T-cell (primary cell): Measurements from ENCODE around the gene HOMER2. TPM values are rescaled to one million over a fixed set of nuclear protein-coding genes. Genes with fewer than 3 reads are reported as not detected.
"Not testable (repeated sequence)": the region's sequence is repeated elsewhere in the genome, so short reads cannot be mapped to it uniquely, and the experiment has no call there.

Experiments used
- ATAC-seq, 4 experiments: fragments of 200-7000 bp in 3 of 4; fragments of 150-1000 bp in 1 of 4; cut with Tn5 transposase; replicated peaks in 1 of 4; 1 replicate in 3 of 4; 2 replicates in 1 of 4; pipeline ENCODE4 v1.10.0; 2021; ENCODE audit warnings: moderate library complexity in 3 of 4, mild to moderate bottlenecking in 2 of 4, moderate number of reproducible peaks in 1 of 4
- CTCF ChIA-PET, 2 donors: fragments of 300-600 bp; sonication (Branson Sonifier 250); formaldehyde crosslinking; loops; one replicate each; lab custom pipeline; 2022; ENCODE audit warnings: antibody characterized with exemption in 2 of 2; lab: Charles Lee
- POLR2A ChIA-PET, 2 donors: fragments of 300-600 bp; sonication (Branson Sonifier 250); formaldehyde crosslinking; loops; one replicate each; lab custom pipeline; 2022; ENCODE audit warnings: antibody characterized with exemption in 2 of 2; lab: Charles Lee
- DNase-seq, 35 experiments: peaks; one replicate each; pipeline versions ENCODE4 v3.0.0 to v3.0.0-alpha.2; 2013 to 2023
- H3K27ac ChIP-seq: one replicate; pipeline ENCODE4 v1.5.1; 2013; ENCODE audit warnings: low read length
- H3K27me3 ChIP-seq, 2 experiments: replicated peaks in 1 of 2; 1 replicate in 1 of 2; 2 replicates in 1 of 2; pipeline versions ENCODE4 v1.6.1 to v1.7.0; 2013; ENCODE audit warnings: low read length in 1 of 2, mixed read lengths in 1 of 2; ENCODE audit not compliant: control insufficient read depth in 2 of 2, insufficient read depth in 2 of 2; ENCODE audit errors: extremely low read depth in 1 of 2
- H3K36me3 ChIP-seq, 2 donors: 1 replicate in 1 of 2; 2 replicates in 1 of 2; pipeline versions ENCODE4 v1.6.1 to v1.7.0; 2013; ENCODE audit warnings: low read length in 1 of 2; ENCODE audit not compliant: control insufficient read depth in 2 of 2, insufficient read depth in 1 of 2; ENCODE audit errors: extremely low read depth in 1 of 2
- H3K4me1 ChIP-seq, 2 experiments: 1 replicate in 1 of 2; 2 replicates in 1 of 2; pipeline versions ENCODE4 v1.6.1 to v1.7.0; 2013; ENCODE audit warnings: low read length in 2 of 2, mixed read lengths in 1 of 2; ENCODE audit not compliant: insufficient read depth in 2 of 2, control insufficient read depth in 1 of 2; ENCODE audit errors: extremely low read depth in 1 of 2
- H3K4me3 ChIP-seq, 2 donors: 1 replicate in 1 of 2; 2 replicates in 1 of 2; pipeline versions ENCODE4 v1.5.1 to v1.7.0; 2013; ENCODE audit warnings: mild to moderate bottlenecking in 2 of 2, low read length in 1 of 2, moderate library complexity in 1 of 2; ENCODE audit not compliant: control insufficient read depth in 1 of 2; ENCODE audit errors: extremely low read depth in 1 of 2
- H3K9me3 ChIP-seq: 2 replicates; pipeline ENCODE4 v1.7.0; 2013
- H3K27ac Mint-ChIP-seq, 2 donors: one replicate each; pipeline ENCODE4 v1.8.0; 2020 to 2021; ENCODE audit warnings: mild to moderate bottlenecking in 2 of 2, mixed read lengths in 2 of 2
- H3K27me3 Mint-ChIP-seq, 2 donors: one replicate each; pipeline ENCODE4 v1.8.0; 2021 to 2022; ENCODE audit warnings: mixed read lengths in 2 of 2
- H3K36me3 Mint-ChIP-seq: one replicate; pipeline ENCODE4 v1.8.0; 2021; ENCODE audit warnings: mixed read lengths
- H3K4me1 Mint-ChIP-seq, 3 donors: one replicate each; pipeline ENCODE4 v1.8.0; 2020 to 2022; ENCODE audit warnings: mixed read lengths in 3 of 3, mild to moderate bottlenecking in 1 of 3
- H3K4me3 Mint-ChIP-seq, 3 donors: one replicate each; pipeline ENCODE4 v1.8.0; 2020 to 2022; ENCODE audit warnings: mild to moderate bottlenecking in 3 of 3, mixed read lengths in 3 of 3, moderate library complexity in 3 of 3
- H3K9me3 Mint-ChIP-seq, 3 donors: one replicate each; pipeline ENCODE4 v1.8.0; 2020 to 2022; ENCODE audit warnings: mixed read lengths in 3 of 3
- WGBS: methylation state at CpG from one replicate; pipeline ENCODE4 v1.1.5; 2013; ENCODE audit warnings: missing lambda C conversion rate; ENCODE audit not compliant: insufficient coverage; 5-methylcytosine and 5-hydroxymethylcytosine counted together
- total RNA-seq, 35 experiments: library from RNA in 6 of 35; stranded (reverse) in 6 of 35; fragments of 120-200 nt in 1 of 35; gene quantifications; one replicate each; pipeline versions ENCODE4 v1.2.1 to v1.2.4 and lab custom pipeline; 2013 to 2026

HOMER2 gene
- 1 to 10 TPM; 2.7 to 9.1 (median 7.3) TPM for total RNA-seq
- 3.6 TPM for total RNA-seq (2013)
- 1.2 to 6.0 (median 2.5) reads per million in 29 experiments for total RNA-seq (lab: John Stamatoyannopoulos, UW)

DNA sequence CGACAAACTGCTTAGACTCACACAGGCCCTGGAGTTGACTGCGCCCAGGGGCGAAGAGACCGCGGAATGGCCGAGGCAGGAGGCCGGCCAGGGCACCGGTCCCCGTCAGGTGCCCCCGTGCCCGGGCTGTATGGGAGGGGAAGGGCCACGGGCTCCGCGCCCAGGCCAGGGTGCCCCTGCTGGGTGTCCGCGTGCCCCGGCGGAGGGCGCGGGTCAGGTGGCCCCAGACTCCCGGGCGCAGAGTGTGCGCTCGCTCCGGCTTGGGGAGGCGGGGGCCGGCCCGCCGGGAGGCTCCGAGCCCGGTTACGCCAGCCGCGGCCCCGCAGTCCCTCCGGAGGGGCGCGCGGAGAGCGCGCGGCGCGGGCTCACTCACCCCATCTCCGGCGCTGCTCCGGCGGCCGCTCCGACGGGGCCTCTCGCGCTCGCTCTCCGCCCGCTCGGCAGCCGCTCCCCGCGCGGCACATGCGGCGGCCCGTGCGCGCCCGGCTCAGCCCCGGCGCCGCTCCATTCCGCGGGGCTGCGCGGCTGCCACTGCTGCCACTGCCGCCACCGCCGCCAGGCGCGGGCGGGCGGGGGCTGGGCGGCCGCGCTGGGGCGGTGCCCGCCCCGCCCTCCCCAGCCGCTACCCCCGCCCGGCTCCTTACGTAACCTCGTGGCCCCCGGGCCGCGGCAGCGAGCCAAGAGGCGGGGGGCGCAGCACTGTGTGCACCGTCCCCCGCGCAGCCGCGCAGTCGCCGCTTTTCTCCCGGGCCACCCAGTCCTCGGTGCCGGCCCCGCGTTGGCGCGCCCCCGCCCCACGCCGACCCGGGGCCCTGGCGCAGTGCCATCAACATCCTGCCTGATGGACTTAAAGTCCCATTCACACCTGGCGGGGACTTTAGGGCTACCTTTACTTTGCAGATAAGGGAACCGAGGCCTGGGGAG lies at the start of gene HOMER2:
TSS of gene HOMER2 (minus strand) at position 563 of the 924 bp plus-strand sequence. CDS start at position 378, 185 bp downstream.
- no peaks in the 10 kb centered on the region for H3K9me3 ChIP-seq
- Mint-ChIP-seq H3K4me1 (peaks cover 0 to 4% (median 2%) of the 10 kb centered on the region in 3 donors), H3K4me3 (peak within 1 kb of the TSS; percentile 58 to 75 (median 73)), H3K27me3 (peaks cover 3 to 13% of the 10 kb centered on the region in 2 donors), H3K9me3 (no peaks in the 10 kb centered on the region), H3K36me3 (no peaks in the 10 kb centered on the region), H3K27ac (no peak within 1 kb of the TSS)
- ChIA-PET CTCF (interaction anchor here in 1 of 2 donors (1.2 kb wide), 1 partner anchor 47 kb away, joined by 3 read pairs; no protein-coding TSS in a partner anchor), POLR2A (no interaction called here)
- peak; percentile 62 to 80 (median 70) for ATAC-seq
- no peak within 1 kb of the TSS for H3K27ac ChIP-seq
- DNase-seq: peak in 10 of 35 experiments; percentile 1 to 24 (median 2)
- 2% methylated on average over 117 of the region's 119 CpGs for WGBS
- H3K27me3 ChIP-seq: peaks cover 0 to 31% of the 10 kb centered on the region in 2 experiments
- peaks cover 0 to 9% of the 10 kb centered on the region in 2 experiments for H3K4me1 ChIP-seq
- H3K4me3 ChIP-seq: peak within 1 kb of the TSS in 1 of 2 donors; percentile 64
- H3K36me3 ChIP-seq: no peaks in the 10 kb centered on the region

DNA sequence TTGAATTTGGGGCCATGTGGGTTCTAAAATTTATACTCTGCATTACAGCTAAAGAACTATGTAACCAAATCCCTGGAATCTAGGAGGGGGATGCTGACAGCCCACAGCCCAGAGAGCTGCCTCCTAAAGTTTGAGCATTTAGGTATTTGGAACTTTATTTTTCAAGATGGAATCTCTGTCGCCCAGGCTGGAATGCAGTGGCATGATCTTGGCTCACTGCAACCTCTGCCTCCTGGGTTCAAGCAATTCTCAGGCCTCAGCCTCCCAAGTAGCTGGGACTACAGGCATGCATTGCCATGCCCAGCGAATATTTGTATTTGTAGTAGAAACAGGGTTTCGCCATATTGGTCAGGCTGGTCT lies 48.1 kb upstream of the HOMER2 start:
- 84% methylated on average over 2 of the region's 3 CpGs for WGBS
- H3K4me3 Mint-ChIP-seq: peak overlapping the region in 1 of 3 donors; percentile 52
- H3K27ac ChIP-seq: not testable (repeated sequence)

DNA sequence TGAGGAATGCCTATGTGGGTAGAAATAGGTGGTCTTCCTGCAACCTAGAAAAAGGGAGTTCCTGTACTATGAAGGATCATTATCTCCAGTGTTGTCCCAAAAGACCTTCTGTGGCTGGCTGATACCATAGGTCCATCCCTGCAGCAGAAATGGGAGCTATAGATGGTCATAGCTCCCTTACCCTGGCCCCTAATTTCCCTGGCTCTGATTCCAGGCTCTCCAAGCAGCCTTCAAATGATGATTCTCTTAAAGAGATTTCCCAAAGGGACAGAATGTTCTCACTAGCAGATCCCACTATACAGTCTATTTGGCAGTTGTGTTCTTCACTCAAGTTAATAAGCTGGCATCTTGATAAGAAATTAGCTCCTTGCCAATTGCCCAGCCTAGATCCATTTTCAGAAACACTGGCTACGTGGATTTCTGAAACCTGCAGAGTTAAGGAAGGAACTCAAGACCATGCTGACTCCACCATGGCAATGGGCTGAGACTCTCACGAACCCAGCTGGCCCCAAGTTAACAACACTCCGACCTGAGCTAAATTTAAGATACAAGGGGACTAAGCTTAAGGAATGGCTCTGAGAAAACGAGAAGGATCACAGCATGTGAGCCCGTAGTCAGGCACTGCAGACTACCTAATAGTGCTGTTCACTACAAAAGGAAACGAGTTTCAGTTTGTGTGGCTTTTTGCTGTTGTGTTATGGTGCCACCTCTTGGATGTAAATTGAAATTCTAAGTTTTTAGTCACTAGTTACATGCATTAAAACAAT lies 47.6 kb upstream of the HOMER2 start:
- peaks cover 7 to 12% (median 10%) of the 10 kb centered on the region in 3 donors for H3K4me1 Mint-ChIP-seq
- POLR2A ChIA-PET: interaction anchor here (0.5 to 0.7 kb wide), 2 partner anchors 8 to 10 kb away, joined by 4 to 6 read pairs; no protein-coding TSS in a partner anchor
- DNase-seq (peak in 19 of 35 experiments; percentile 3 to 72 (median 17)), ATAC-seq (peak; percentile 82 to 91 (median 86))
- H3K27me3 Mint-ChIP-seq: no peaks in the 10 kb centered on the region
- Histone ChIP-seq H3K4me1 (peaks cover 5 to 6% of the 10 kb centered on the region in 2 experiments), H3K36me3 (peaks cover 0 to 4% of the 10 kb centered on the region in 2 donors), H3K4me3 (no peak overlapping the region), H3K27ac (peak overlapping the region; percentile 52), H3K9me3 (no peaks in the 10 kb centered on the region), H3K27me3 (no peaks in the 10 kb centered on the region)
- WGBS: 13% methylated on average over 4 of the region's 6 CpGs
- H3K4me3 Mint-ChIP-seq: peak overlapping the region; percentile 50 to 75 (median 52)
- no peaks in the 10 kb centered on the region for H3K36me3 Mint-ChIP-seq
- peak overlapping the region; percentile 91 to 93 for H3K27ac Mint-ChIP-seq
- CTCF ChIA-PET: interaction anchor here (0.6 to 2.2 kb wide), 16 partner anchors 11 to 1931 kb away, joined by 3 to 11 read pairs (median 5); partner anchors contain the start of genes C15orf40 (in 1 of the 2), RAMAC (in 1 of the 2) and RPS17 (in 1 of the 2)
- no peaks in the 10 kb centered on the region for H3K9me3 Mint-ChIP-seq

More for the DNA sequence above, 48.1 kb upstream of the HOMER2 start:
- not testable (repeated sequence) for H3K27me3 ChIP-seq, H3K4me3 ChIP-seq, H3K9me3 Mint-ChIP-seq, H3K36me3 ChIP-seq, H3K4me1 ChIP-seq, H3K9me3 ChIP-seq, DNase-seq, H3K27me3 Mint-ChIP-seq, ATAC-seq, H3K36me3 Mint-ChIP-seq
- H3K27ac Mint-ChIP-seq: peak overlapping the region; percentile 91 to 93
- CTCF ChIA-PET: interaction anchor here (0.8 to 2.2 kb wide), 9 partner anchors 10 to 473 kb away, joined by 3 to 11 read pairs (median 5); partner anchors contain the start of genes C15orf40 (in 1 of the 2), RAMAC (in 1 of the 2) and RPS17 (in 1 of the 2)
- POLR2A ChIA-PET: interaction anchor here in 1 of 2 donors (0.7 kb wide), 1 partner anchor 10 kb away, joined by 4 read pairs; no protein-coding TSS in a partner anchor
- peaks cover 7 to 12% (median 10%) of the 10 kb centered on the region in 3 donors for H3K4me1 Mint-ChIP-seq

DNA sequence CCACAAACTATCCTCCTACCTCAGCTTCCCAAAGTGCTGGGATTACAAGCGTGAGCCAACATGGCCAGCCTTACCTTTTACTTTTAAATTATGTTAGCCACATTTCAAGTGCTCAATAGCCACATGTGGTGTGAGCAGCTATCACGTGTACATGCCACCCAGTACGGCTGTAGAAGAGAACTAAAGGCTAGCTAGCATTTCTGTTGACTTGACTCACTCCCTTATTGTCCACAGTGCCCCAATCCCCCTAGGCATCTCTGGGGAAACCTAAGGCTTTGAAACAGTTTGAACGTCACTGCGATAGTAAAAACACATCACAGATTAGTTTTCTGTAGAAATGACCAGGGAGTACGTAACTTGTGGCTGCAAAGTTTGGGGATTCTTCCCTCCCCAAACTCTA lies 46.9 kb upstream of the HOMER2 start:
- Mint-ChIP-seq H3K9me3 (no peaks in the 10 kb centered on the region), H3K4me1 (peaks cover 7 to 12% (median 10%) of the 10 kb centered on the region in 3 donors), H3K4me3 (no peak overlapping the region), H3K27me3 (no peaks in the 10 kb centered on the region), H3K36me3 (no peaks in the 10 kb centered on the region), H3K27ac (peak overlapping the region in 1 of 2 donors; percentile 39)
- H3K27me3 ChIP-seq: no peaks in the 10 kb centered on the region
- DNase-seq (no peak), ATAC-seq (no peak)
- H3K27ac ChIP-seq: no peak overlapping the region
- CTCF ChIA-PET: interaction anchor here (0.6 to 2.2 kb wide), 11 partner anchors 12 to 1931 kb away, joined by 3 to 11 read pairs (median 5); partner anchors contain the start of genes C15orf40 (in 1 of the 2) and RAMAC (in 1 of the 2)
- no peaks in the 10 kb centered on the region for H3K36me3 ChIP-seq
- WGBS: 94% methylated on average over 4 of the region's 6 CpGs
- H3K4me3 ChIP-seq: no peak overlapping the region
- peaks cover 5 to 6% of the 10 kb centered on the region in 2 experiments for H3K4me1 ChIP-seq
- no peaks in the 10 kb centered on the region for H3K9me3 ChIP-seq
- POLR2A ChIA-PET: no interaction called here

DNA sequence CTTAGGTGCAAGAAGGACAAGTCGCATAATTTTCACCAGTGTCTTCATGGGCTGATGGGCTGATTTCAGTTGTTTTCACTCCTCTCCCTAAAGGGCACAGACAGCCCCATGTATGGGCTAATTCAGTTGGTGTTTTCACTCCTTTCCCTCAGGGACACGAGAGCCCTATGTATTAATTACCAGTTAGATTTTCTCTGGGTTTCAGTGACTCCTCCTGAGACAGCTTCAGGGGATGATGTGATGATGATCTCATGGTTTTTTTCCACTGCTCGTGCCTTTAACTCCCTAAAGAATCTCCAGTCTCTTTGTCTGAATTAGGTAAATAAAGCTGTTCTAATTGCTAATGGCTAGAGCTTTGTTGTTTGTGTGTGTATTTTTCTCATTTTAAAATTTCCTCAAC lies 43.4 kb upstream of the HOMER2 start:
- no peaks in the 10 kb centered on the region for H3K9me3 ChIP-seq
- no peak overlapping the region for H3K27ac ChIP-seq
- Mint-ChIP-seq H3K36me3 (peaks cover 3% of the 10 kb centered on the region), H3K9me3 (no peaks in the 10 kb centered on the region), H3K4me1 (peaks cover 10 to 13% (median 12%) of the 10 kb centered on the region in 3 donors), H3K27ac (peak overlapping the region in 1 of 2 donors; percentile 39), H3K4me3 (no peak overlapping the region), H3K27me3 (no peaks in the 10 kb centered on the region)
- peaks cover 0 to 6% of the 10 kb centered on the region in 2 donors for H3K36me3 ChIP-seq
- POLR2A ChIA-PET: interaction anchor here in 1 of 2 donors (0.6 kb wide), 1 partner anchor 434 kb away, joined by 5 read pairs; no protein-coding TSS in a partner anchor
- CTCF ChIA-PET: no interaction called here
- no peak for ATAC-seq
- H3K4me1 ChIP-seq: peaks cover 5 to 6% of the 10 kb centered on the region in 2 experiments
- DNase-seq: no peak
- H3K27me3 ChIP-seq: no peaks in the 10 kb centered on the region
- WGBS: no CpG with 5 or more reads among the region's 3 CpGs
- no peak overlapping the region for H3K4me3 ChIP-seq
